ENCODE measurements around the gene GNMT. TPM values are rescaled to one million over a fixed set of nuclear protein-coding genes. Genes with fewer than 3 reads are reported as not detected.
A peak's percentile ranks its signal among the peaks of the same experiment; 100 is the strongest.

Gene GNMT
- total RNA-seq, 4 donors from 2014 or later = 0.68 TPM; not detected in 3

GRCh38 chr6:42984001-42984923 lies 23.7 kb downstream of the GNMT start, which contains the start of gene PPP2R5D:
Gene PPP2R5D, plus strand, starts transcription at chr6:42984570. Its CDS starts 108 bp downstream, at chr6:42984678.
- Histone ChIP-seq H3K36me3 (no peaks in the 10 kb centered on the region), H3K4me3 (peak within 1 kb of the TSS; percentile 89 to 97 (median 94)), H3K27me3 (no peaks in the 10 kb centered on the region), H3K4me1 (peaks cover 28 to 49% (median 42%) of the 10 kb centered on the region in 4 donors), H3K27ac (peak within 1 kb of the TSS; percentile 89 to 96 (median 94)), H3K9me3 (no peaks in the 10 kb centered on the region)
- TF ChIP-seq POLR2AphosphoS5 (IDR thresholded peaks at IDR 0.05) (peak; percentile 92 to 96 (median 93)), POLR2A (IDR thresholded peaks at IDR 0.05) (peak; percentile 84), CTCF (IDR thresholded peaks at IDR 0.05) (peak in 2 of 5 experiments; percentile 27 to 29), EP300 (IDR thresholded peaks at IDR 0.05; ENCODE audit: low read depth) (no peak)
- 0 to 1% methylated on average over 14 to 52 of the region's 59 CpGs for WGBS, 2 donors (ENCODE audit: low coverage in 1 of 2)
- in situ Hi-C loops (cut with MboI; ENCODE audit: low pct_ligation_motif_present in 1 of 4, low pct_unique_long_range_greater_than_20kb in 1 of 4, low sequenced_read_pairs in 3 of 4) (no loop called here), intact Hi-C loops (cut with DNase I; ENCODE audit: low total_unique reads) (loop anchor here (1.0 kb wide), 1 partner anchor 55 kb away; the partner anchor contains the start of gene CNPY3)
- peak; percentile 98 for DNase-seq

- in situ Hi-C loops (cut with MboI; ENCODE audit: low pct_ligation_motif_present in 1 of 4, low pct_unique_long_range_greater_than_20kb in 1 of 4, low sequenced_read_pairs in 3 of 4) = no loop called here
- no peak for DNase-seq
- H3K9me3 ChIP-seq = no peaks in the 10 kb centered on the region
- TF ChIP-seq POLR2A (IDR thresholded peaks at IDR 0.05) (no peak), POLR2AphosphoS5 (IDR thresholded peaks at IDR 0.05) (no peak), CTCF (IDR thresholded peaks at IDR 0.05) (no peak), EP300 (IDR thresholded peaks at IDR 0.05; ENCODE audit: low read depth) (no peak)
- WGBS, 2 donors (ENCODE audit: low coverage in 1 of 2) = 9 to 20% methylated on average over 1 to 13 of the region's 13 CpGs
- H3K27ac ChIP-seq = peak overlapping the region; percentile 89 to 96 (median 94)
- intact Hi-C loops (cut with DNase I; ENCODE audit: low total_unique reads) = loop anchor here (1.0 kb wide), 1 partner anchor 56 kb away; the partner anchor contains the start of gene CNPY3
- peak overlapping the region; percentile 89 to 97 (median 94) for H3K4me3 ChIP-seq
- no peaks in the 10 kb centered on the region for H3K36me3 ChIP-seq
- no peaks in the 10 kb centered on the region for H3K27me3 ChIP-seq
- H3K4me1 ChIP-seq = peaks cover 22 to 49% (median 41%) of the 10 kb centered on the region in 4 donors
Measured at GRCh38 chr6:42984924-42985475, 24.4 kb downstream of the GNMT start.

GRCh38 chr6:42987533-42988451 lies 27.2 kb downstream of the GNMT start:
- intact Hi-C loops (cut with DNase I; ENCODE audit: low total_unique reads) = no loop called here

More at GRCh38 chr6:42987533-42988451, 27.2 kb downstream of the GNMT start:
- TF ChIP-seq CTCF (IDR thresholded peaks at IDR 0.05) (no peak), POLR2A (IDR thresholded peaks at IDR 0.05) (no peak), EP300 (IDR thresholded peaks at IDR 0.05; ENCODE audit: low read depth) (no peak), POLR2AphosphoS5 (IDR thresholded peaks at IDR 0.05) (no peak)
- no peaks in the 10 kb centered on the region for H3K9me3 ChIP-seq
- 86 to 90% methylated on average over 2 to 5 of the region's 5 CpGs for WGBS, 2 donors (ENCODE audit: low coverage in 1 of 2)
- peaks cover 19 to 52% (median 41%) of the 10 kb centered on the region in 4 donors for H3K4me1 ChIP-seq
- no peak overlapping the region for H3K27ac ChIP-seq
- in situ Hi-C loops (cut with MboI; ENCODE audit: low pct_ligation_motif_present in 1 of 4, low pct_unique_long_range_greater_than_20kb in 1 of 4, low sequenced_read_pairs in 3 of 4) = no loop called here
- H3K36me3 ChIP-seq = peaks cover 0 to 3% (median 0%) of the 10 kb centered on the region in 4 donors
- no peak overlapping the region for H3K4me3 ChIP-seq
- no peak for DNase-seq
- H3K27me3 ChIP-seq = no peaks in the 10 kb centered on the region
